Parathyroid adenoma (tissue), 2 donors: ENCODE results near the gene MAPK11.

Experiments
- H2AFZ ChIP-seq: fragments of 300-600 bp; sonication (generic); one replicate; pipeline ENCODE4 v1.7.0; 2017; ENCODE audit warnings: antibody characterized with exemption, mild to moderate bottlenecking
- H3K27ac ChIP-seq: fragments of 300-600 bp; sonication (generic); one replicate; pipeline ENCODE4 v1.7.0; 2017
- H3K27me3 ChIP-seq: fragments of 300-600 bp; sonication (generic); one replicate; pipeline ENCODE4 v1.7.0; 2017; ENCODE audit warnings: low read length; ENCODE audit not compliant: control insufficient read depth, insufficient read depth
- H3K36me3 ChIP-seq: fragments of 300-600 bp; sonication (generic); one replicate; pipeline ENCODE4 v1.7.0; 2017; ENCODE audit warnings: low read length; ENCODE audit not compliant: control insufficient read depth, insufficient read depth
- H3K4me1 ChIP-seq: fragments of 300-600 bp; sonication (generic); one replicate; pipeline ENCODE4 v1.7.0; 2017; ENCODE audit warnings: control low read depth
- H3K4me2 ChIP-seq: fragments of 300-600 bp; sonication (generic); one replicate; pipeline ENCODE4 v1.7.0; 2017; ENCODE audit warnings: low read length
- H3K4me3 ChIP-seq: fragments of 300-600 bp; sonication (generic); one replicate; pipeline ENCODE4 v1.7.0; 2017; ENCODE audit warnings: low read depth, low read length
- H3K79me2 ChIP-seq: fragments of 300-600 bp; sonication (generic); one replicate; pipeline ENCODE4 v1.7.0; 2017; ENCODE audit warnings: control low read depth
- H3K9ac ChIP-seq: fragments of 300-600 bp; sonication (generic); one replicate; pipeline ENCODE4 v1.7.0; 2017; ENCODE audit warnings: mild to moderate bottlenecking
- H3K9me3 ChIP-seq: fragments of 300-600 bp; sonication (generic); one replicate; pipeline ENCODE4 v1.7.0; 2017; ENCODE audit warnings: low read length; ENCODE audit not compliant: control insufficient read depth
- TF ChIP-seq, protein P1 (sequence below): fragments of 300-600 bp; sonication (generic); IDR thresholded peaks from one replicate; pipeline ENCODE4 v1.7.0; 2017; ENCODE audit warnings: antibody characterized with exemption, mild to moderate bottlenecking
- donor health status: primary hyperparathyroidism.

Gene MAPK11

DNA sequence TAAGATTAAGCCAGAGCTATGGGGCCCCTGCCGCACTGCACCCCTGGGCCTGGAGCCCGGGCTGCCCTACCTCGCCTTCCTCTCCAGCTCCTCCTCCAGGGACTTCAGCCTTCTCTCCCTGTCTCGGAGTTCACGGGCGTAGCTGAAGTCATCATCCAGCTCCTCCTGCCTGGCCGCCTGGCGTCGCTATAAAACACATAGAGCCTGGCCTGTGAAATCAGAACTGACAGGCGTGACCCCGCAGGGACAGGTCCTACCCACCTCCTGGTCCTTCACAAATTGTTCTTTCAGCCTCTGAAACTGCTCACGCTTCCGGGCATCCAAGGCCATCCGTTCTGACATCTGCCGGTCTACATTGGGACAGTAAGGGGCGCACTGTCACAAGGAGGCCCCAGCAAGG, 46.1 kb downstream of the MAPK11 start:
- no peaks in the 10 kb centered on the region for H3K27me3 ChIP-seq
- no peak overlapping the region for H3K4me3 ChIP-seq
- no peak overlapping the region for H2AFZ ChIP-seq
- no peak overlapping the region for H3K4me2 ChIP-seq
- no peaks in the 10 kb centered on the region for H3K4me1 ChIP-seq
- TF ChIP-seq, protein P1, sequence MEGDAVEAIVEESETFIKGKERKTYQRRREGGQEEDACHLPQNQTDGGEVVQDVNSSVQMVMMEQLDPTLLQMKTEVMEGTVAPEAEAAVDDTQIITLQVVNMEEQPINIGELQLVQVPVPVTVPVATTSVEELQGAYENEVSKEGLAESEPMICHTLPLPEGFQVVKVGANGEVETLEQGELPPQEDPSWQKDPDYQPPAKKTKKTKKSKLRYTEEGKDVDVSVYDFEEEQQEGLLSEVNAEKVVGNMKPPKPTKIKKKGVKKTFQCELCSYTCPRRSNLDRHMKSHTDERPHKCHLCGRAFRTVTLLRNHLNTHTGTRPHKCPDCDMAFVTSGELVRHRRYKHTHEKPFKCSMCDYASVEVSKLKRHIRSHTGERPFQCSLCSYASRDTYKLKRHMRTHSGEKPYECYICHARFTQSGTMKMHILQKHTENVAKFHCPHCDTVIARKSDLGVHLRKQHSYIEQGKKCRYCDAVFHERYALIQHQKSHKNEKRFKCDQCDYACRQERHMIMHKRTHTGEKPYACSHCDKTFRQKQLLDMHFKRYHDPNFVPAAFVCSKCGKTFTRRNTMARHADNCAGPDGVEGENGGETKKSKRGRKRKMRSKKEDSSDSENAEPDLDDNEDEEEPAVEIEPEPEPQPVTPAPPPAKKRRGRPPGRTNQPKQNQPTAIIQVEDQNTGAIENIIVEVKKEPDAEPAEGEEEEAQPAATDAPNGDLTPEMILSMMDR: no peak
- no peak overlapping the region for H3K9ac ChIP-seq
- H3K9me3 ChIP-seq: no peaks in the 10 kb centered on the region
- no peaks in the 10 kb centered on the region for H3K36me3 ChIP-seq
- no peaks in the 10 kb centered on the region for H3K79me2 ChIP-seq
- H3K27ac ChIP-seq: no peak overlapping the region

DNA sequence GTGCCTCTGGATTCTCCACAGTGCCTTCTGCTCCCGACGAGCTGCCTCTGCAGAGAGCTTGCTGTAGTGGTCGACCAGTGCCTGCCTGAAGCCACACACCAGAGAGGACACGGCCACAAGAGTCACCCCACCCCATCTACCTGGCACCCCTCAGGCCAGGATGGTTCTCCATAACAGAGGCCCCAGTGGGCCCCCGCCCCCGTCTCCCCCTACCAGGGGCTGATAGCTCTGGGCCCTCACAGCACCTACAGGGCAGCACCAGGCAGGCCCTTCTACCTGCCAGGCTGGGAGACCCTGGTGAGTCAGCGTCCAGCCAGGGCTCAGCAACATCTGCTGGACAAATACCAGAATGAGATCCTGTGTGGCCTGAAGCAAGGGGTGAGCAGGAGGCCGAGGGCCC, 47.7 kb downstream of the MAPK11 start:
- no peaks in the 10 kb centered on the region for H3K79me2 ChIP-seq
- no peaks in the 10 kb centered on the region for H3K36me3 ChIP-seq
- H2AFZ ChIP-seq: no peak overlapping the region
- no peak overlapping the region for H3K9ac ChIP-seq
- H3K27me3 ChIP-seq: no peaks in the 10 kb centered on the region
- H3K4me3 ChIP-seq: no peak overlapping the region
- H3K4me2 ChIP-seq: no peak overlapping the region
- no peak overlapping the region for H3K27ac ChIP-seq
- no peaks in the 10 kb centered on the region for H3K9me3 ChIP-seq
- TF ChIP-seq, protein P1: no peak
- H3K4me1 ChIP-seq: no peaks in the 10 kb centered on the region

DNA sequence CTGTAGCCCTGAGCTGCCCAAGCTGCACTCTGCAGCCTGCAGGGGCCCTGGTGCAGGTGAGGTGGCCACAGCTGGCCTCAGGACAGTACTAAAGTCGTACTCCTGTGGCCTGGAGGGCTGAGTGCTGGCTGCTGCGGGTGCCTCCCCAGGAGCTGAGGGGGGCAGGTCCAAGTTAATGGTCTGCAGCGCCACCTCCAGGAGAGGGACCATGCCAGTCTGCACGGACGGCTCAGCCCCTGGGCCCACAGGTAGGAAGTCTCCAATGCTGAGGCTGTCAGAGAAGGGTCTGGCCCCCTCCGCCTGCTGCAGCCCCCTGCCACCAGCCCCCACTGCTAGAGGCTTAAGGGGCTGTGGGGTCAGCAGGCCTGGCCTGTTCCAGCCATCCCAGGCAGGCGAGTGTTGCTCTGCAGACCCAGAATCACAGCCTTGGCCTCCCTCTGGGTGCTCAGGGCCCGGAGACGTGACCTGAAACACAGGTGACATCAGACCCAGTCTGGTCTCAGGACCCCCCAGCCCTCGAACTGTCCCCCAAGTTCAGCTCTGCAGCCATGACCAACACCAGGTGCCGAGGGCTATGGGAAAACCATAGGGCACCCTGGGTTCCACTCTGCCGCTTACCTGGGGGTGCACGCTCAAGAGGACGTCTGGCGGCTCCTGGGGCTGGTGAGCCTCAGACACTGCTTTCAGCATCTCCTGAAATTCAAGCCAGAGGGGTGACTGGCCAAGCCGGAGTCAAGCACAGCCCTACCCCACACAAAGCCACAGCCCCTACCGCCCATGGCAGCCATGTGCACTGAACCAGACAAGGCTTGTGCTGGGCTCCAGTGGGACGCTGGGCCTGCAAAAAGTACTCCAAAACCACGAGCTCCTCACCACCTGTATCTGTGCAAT, 48.5 kb downstream of the MAPK11 start:
- Histone ChIP-seq H3K79me2 (no peaks in the 10 kb centered on the region), H3K4me2 (no peak overlapping the region), H3K4me3 (no peak overlapping the region), H3K27ac (no peak overlapping the region), H3K27me3 (no peaks in the 10 kb centered on the region), H3K4me1 (no peaks in the 10 kb centered on the region), H3K36me3 (no peaks in the 10 kb centered on the region), H3K9ac (no peak overlapping the region), H2AFZ (no peak overlapping the region), H3K9me3 (no peaks in the 10 kb centered on the region)
- TF ChIP-seq, protein P1: no peak

DNA sequence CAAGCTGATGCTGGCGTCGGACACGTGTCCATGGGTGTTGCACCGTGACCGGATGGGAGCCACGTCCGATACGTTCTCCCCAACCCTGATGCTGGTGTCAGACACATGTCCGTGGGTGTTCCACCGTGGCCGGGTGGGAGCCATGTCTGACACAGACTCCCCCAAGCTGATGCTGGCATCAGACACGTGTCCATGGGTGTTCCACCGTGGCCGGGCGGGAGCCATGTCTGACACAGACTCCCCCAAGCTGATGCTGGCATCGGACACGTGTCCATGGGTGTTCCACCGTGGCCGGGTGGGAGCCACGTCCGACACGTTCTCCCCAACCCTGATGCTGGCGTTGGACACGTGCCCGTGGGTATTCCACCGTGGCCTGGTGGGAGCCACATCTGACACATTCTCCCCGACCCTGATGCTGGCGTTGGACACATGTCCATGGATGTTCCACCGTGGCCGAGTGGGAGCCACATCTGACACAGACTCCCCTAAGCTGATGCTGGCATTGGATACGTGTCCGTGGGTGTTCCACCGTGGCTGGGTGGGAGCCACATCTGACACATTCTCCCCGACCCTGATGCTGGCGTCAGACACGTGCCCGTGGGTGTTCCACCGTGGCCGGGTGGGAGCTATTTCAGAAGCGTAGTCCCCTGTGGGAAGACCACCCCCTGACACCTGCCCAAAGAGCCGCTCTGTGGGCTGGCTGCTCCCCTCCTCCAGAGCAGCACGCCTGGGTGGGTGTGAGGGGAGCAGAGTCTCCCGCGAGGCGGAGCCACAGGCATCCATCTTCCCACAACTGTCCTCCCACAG, 49.4 kb downstream of the MAPK11 start:
- TF ChIP-seq, protein P1: no peak
- Histone ChIP-seq H3K36me3 (no peaks in the 10 kb centered on the region), H3K9me3 (no peaks in the 10 kb centered on the region), H2AFZ (no peak overlapping the region), H3K9ac (no peak overlapping the region), H3K4me3 (no peak overlapping the region), H3K79me2 (no peaks in the 10 kb centered on the region), H3K4me2 (no peak overlapping the region), H3K4me1 (no peaks in the 10 kb centered on the region), H3K27ac (no peak overlapping the region), H3K27me3 (no peaks in the 10 kb centered on the region)
